T-helper 17 cell (primary cell): ENCODE measurements around the gene IL4I1. TPM values are rescaled to one million over a fixed set of nuclear protein-coding genes. Genes with fewer than 3 reads are reported as not detected.
"Not testable (repeated sequence)": the region's sequence is repeated elsewhere in the genome, so short reads cannot be mapped to it uniquely, and the experiment has no call there.

Source experiments
- ATAC-seq: fragments of 150-1000 bp; cut with Tn5 transposase; 2 replicates; pipeline ENCODE4 v1.10.0; 2021; ENCODE audit warnings: mild to moderate bottlenecking, moderate library complexity
- DNase-seq, 3 donors: peaks; one replicate each; pipeline versions ENCODE4 v3.0.0 to v3.0.0-alpha.2; 2020 to 2021
- H3K9me3 ChIP-seq: one replicate; pipeline ENCODE4 v1.7.0; 2013; ENCODE audit warnings: low read length, mild to moderate bottlenecking; ENCODE audit not compliant: control insufficient read depth, poor library complexity, severe bottlenecking
- H3K27ac Mint-ChIP-seq: one replicate; pipeline ENCODE4 v1.8.0; 2022; ENCODE audit warnings: mild to moderate bottlenecking, moderate library complexity, mixed read lengths
- H3K27me3 Mint-ChIP-seq: one replicate; pipeline ENCODE4 v1.8.0; 2022; ENCODE audit warnings: mixed read lengths
- H3K36me3 Mint-ChIP-seq: one replicate; pipeline ENCODE4 v1.8.0; 2022; ENCODE audit warnings: low read depth, mixed read lengths
- H3K4me1 Mint-ChIP-seq: one replicate; pipeline ENCODE4 v1.8.0; 2022; ENCODE audit warnings: mild to moderate bottlenecking, mixed read lengths
- H3K4me3 Mint-ChIP-seq: one replicate; pipeline ENCODE4 v1.8.0; 2022; ENCODE audit warnings: mild to moderate bottlenecking, moderate library complexity, mixed read lengths
- total RNA-seq, 4 donors: library from RNA in 2 of 4; stranded (reverse) in 2 of 4; gene quantifications; one replicate each; pipeline ENCODE4 v1.2.3 and lab custom pipeline; 2022 to 2026

The IL4I1 gene
- total RNA-seq, 2 donors from 2014 or later, result 47.8 to 107 TPM

GRCh38 chr19:49930483-49931011 lies 33.9 kb upstream of the IL4I1 start:
- DNase-seq (no peak), ATAC-seq (no peak)
- Mint-ChIP-seq H3K4me1 (peaks cover 59% of the 10 kb centered on the region), H3K27me3 (no peaks in the 10 kb centered on the region), H3K36me3 (peaks cover 7% of the 10 kb centered on the region), H3K4me3 (peak overlapping the region; percentile 100), H3K27ac (peak overlapping the region; percentile 99)
- H3K9me3 ChIP-seq, result no peaks in the 10 kb centered on the region

DNA sequence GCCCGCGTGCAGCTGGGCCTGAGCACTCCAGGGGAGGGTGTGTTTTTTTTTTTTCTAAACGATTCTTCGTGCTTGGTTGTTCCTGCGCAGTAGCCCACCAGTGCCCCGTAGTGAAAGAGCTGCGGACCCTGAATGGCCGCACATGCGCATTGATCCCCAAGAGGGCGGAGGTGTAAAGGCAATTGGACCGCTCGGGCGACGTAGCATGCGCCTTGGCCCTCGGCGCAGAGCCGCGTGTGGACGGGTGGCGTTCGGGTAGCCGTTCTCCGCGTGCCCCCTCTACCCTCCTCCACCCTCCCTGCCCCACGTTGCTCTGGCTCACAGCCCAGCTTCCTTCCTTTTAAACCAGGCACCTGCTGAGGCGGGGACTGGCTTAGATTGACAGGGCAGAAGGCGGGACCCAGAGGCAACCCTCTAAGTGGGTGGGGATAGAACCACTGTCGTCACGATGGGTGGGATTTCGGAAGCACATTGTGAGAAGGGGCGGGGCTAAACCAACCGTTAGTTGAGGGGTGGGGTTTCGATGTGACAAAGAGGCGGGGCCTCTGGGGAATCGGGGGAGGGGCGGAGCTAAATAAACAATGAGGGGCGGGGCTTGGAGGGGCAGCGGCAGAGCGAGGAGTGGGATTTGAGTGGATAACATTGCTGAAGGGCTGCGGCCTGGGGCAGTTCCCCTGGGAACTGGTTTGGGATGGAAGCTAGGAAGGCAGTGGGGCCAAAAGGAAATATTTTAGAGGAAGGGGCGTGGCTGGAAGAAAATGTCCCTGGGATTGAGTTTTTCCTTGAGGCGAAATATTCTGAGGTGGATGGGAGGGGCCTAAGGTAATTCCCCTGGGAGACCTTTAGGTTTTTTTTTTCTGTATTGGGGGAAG lies 33.2 kb upstream of the IL4I1 start:
- Mint-ChIP-seq H3K36me3 (peaks cover 7% of the 10 kb centered on the region), H3K4me1 (peaks cover 62% of the 10 kb centered on the region), H3K27me3 (no peaks in the 10 kb centered on the region), H3K4me3 (peak overlapping the region; percentile 100), H3K27ac (peak overlapping the region; percentile 99)
- H3K9me3 ChIP-seq, result no peaks in the 10 kb centered on the region
- DNase-seq (peak; percentile 78 to 89 (median 88)), ATAC-seq (peak; percentile 89)

DNA sequence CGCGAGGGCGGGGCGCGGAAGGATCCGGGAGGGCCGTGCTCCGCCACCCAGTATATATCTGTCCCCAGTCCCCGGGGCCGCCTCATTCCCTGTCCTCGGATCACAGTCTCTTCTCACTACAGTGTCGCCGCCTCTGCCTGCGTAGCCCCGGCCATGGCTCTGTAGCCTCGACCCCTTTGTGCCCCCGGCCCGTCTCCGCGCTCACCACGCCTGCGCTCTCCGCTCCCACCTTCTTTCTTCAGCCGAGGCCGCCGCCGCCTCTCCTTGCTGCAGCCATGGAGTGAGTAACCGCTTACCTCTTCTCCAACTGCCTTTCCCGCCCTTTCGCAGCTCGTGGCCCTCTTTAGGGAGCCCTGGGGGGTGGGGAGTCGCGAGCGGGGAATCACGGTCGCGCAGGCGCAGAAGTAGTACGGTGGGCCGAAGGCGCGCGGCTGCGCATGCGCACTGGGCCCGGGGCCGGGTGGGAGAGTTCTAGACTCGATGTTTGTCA lies 32.5 kb upstream of the IL4I1 start, which contains the start of the genes ATF5 and NUP62:
Gene ATF5, plus strand, starts transcription at position 85 of the 490 bp plus-strand sequence. CDS start 1,646 bp downstream, outside the sequence.
Gene NUP62, minus strand, starts transcription at position 384 of the 490 bp plus-strand sequence. CDS start 19,697 bp downstream, outside the sequence.
- peak; percentile 89 to 96 (median 93) for DNase-seq
- Mint-ChIP-seq H3K27ac (peak within 1 kb of the TSS; percentile 99), H3K4me1 (peaks cover 64% of the 10 kb centered on the region), H3K36me3 (peaks cover 7% of the 10 kb centered on the region), H3K4me3 (peak within 1 kb of the TSS; percentile 100), H3K27me3 (no peaks in the 10 kb centered on the region)
- peak; percentile 59 for ATAC-seq
- H3K9me3 ChIP-seq, result no peaks in the 10 kb centered on the region

DNA sequence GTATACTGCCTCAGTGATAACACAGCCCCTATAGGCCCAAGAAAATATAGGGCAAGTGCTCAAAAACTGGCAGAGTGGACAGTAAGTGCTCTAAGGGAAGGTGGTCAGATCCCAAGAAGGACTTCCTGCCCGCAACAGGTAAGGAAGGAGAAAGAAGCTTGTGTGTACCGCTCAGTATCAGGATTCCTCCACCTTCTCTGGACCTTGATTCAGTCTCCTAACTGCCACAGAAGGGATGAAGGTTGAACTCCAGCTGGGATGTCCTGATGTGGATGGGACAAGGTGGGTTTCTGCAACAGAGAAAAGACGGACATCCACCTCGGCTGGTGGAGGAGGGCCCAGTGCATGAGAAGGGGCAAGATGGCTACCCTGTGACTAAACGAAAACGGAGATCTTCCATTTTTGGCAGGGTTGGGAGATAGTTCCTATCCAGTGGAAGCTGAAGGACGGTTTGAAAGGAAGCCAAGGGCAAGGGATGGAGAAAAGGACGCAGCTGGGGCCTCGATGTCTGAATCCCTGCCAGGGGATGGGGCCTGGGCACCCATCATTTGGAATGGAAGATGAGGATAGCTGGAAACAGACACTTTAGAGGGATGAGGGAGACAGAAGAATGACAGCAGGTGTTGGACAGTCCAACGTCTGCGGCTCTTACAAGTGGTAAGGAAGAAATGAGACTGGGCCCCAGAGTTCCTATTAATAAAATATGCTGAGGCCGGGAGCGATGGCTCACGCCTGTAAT lies 31.0 kb upstream of the IL4I1 start:
- no peak for DNase-seq
- peaks cover 59% of the 10 kb centered on the region for H3K4me1 Mint-ChIP-seq
- peaks cover 7% of the 10 kb centered on the region for H3K36me3 Mint-ChIP-seq

DNA sequence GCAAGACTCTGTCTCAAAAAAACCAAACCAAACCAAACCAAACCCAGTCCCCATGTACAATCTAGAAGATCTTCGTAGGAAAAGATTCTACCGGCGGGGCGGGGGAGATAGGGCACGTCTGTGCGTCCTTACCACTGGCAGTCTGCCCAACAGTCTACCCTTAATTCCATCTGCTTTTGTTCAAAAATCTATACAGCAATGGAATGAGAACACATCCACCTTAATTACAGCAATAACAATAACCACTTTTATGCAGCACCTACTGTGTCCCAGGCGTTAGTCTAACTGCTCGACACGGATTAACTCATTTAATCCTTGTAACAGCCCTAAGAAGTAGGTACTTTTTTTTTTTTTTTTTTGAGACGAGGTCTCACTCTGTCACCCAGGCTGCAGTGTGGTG lies 29.8 kb upstream of the IL4I1 start:
- peak overlapping the region; percentile 99 for H3K27ac Mint-ChIP-seq
- no peak for DNase-seq
- H3K36me3 Mint-ChIP-seq, result peaks cover 7% of the 10 kb centered on the region
- no peaks in the 10 kb centered on the region for H3K9me3 ChIP-seq
- H3K4me3 Mint-ChIP-seq, result peak overlapping the region; percentile 21
- ATAC-seq, result no peak
- H3K27me3 Mint-ChIP-seq, result no peaks in the 10 kb centered on the region
- peaks cover 59% of the 10 kb centered on the region for H3K4me1 Mint-ChIP-seq

More for the DNA sequence above, 31.0 kb upstream of the IL4I1 start:
- no peaks in the 10 kb centered on the region for H3K27me3 Mint-ChIP-seq
- H3K27ac Mint-ChIP-seq, result peak overlapping the region; percentile 99
- peak overlapping the region; percentile 100 for H3K4me3 Mint-ChIP-seq
- no peaks in the 10 kb centered on the region for H3K9me3 ChIP-seq
- no peak for ATAC-seq

DNA sequence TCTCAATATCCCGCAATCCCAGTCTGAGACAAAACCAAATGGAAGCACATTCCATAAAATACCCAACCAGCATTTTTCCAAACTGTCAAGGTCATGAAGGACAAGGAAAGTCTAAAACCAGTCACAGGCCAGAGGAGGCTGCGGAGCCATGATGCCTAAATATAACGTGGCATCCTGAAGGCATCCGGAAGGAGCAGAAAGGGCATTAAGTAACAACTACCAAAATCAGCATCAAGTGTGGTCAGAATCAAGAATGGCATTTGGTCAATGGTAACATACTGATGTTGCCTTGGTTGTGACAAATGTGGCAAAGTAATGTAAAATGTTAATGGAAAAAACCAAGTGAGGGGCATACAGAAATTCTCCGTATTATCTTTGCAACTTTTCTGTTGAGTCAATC lies 28.8 kb upstream of the IL4I1 start:
- no peaks in the 10 kb centered on the region for H3K27me3 Mint-ChIP-seq
- peaks cover 58% of the 10 kb centered on the region for H3K4me1 Mint-ChIP-seq
- ATAC-seq (no peak), DNase-seq (no peak)
- no peaks in the 10 kb centered on the region for H3K9me3 ChIP-seq
- H3K36me3 Mint-ChIP-seq, result peaks cover 7% of the 10 kb centered on the region
- peak overlapping the region; percentile 54 for H3K27ac Mint-ChIP-seq
- H3K4me3 Mint-ChIP-seq, result peak overlapping the region; percentile 28

- H3K27me3 Mint-ChIP-seq, H3K9me3 ChIP-seq, DNase-seq, H3K36me3 Mint-ChIP-seq, ATAC-seq: not testable (repeated sequence)
- peak overlapping the region; percentile 73 for H3K4me3 Mint-ChIP-seq
- peak overlapping the region; percentile 54 for H3K27ac Mint-ChIP-seq
- peaks cover 54% of the 10 kb centered on the region for H3K4me1 Mint-ChIP-seq
Measured at GRCh38 chr19:49924881-49925210, 28.2 kb upstream of the IL4I1 start.

GRCh38 chr19:49924004-49924880 lies 27.6 kb upstream of the IL4I1 start:
- Mint-ChIP-seq H3K4me3 (peak overlapping the region; percentile 73), H3K4me1 (peaks cover 52% of the 10 kb centered on the region), H3K36me3 (peaks cover 5% of the 10 kb centered on the region), H3K27me3 (no peaks in the 10 kb centered on the region), H3K27ac (peak overlapping the region; percentile 49)
- DNase-seq (no peak), ATAC-seq (no peak)
- H3K9me3 ChIP-seq, result no peaks in the 10 kb centered on the region

- no peaks in the 10 kb centered on the region for H3K27me3 Mint-ChIP-seq
- H3K27ac Mint-ChIP-seq, result peak overlapping the region; percentile 49
- ATAC-seq, result peak; percentile 29
- H3K4me1 Mint-ChIP-seq, result peaks cover 45% of the 10 kb centered on the region
- H3K36me3 Mint-ChIP-seq, result no peaks in the 10 kb centered on the region
- DNase-seq, result no peak
- H3K4me3 Mint-ChIP-seq, result peak overlapping the region; percentile 28
- no peaks in the 10 kb centered on the region for H3K9me3 ChIP-seq
Measured at GRCh38 chr19:49923055-49924003, 26.6 kb upstream of the IL4I1 start.

DNA sequence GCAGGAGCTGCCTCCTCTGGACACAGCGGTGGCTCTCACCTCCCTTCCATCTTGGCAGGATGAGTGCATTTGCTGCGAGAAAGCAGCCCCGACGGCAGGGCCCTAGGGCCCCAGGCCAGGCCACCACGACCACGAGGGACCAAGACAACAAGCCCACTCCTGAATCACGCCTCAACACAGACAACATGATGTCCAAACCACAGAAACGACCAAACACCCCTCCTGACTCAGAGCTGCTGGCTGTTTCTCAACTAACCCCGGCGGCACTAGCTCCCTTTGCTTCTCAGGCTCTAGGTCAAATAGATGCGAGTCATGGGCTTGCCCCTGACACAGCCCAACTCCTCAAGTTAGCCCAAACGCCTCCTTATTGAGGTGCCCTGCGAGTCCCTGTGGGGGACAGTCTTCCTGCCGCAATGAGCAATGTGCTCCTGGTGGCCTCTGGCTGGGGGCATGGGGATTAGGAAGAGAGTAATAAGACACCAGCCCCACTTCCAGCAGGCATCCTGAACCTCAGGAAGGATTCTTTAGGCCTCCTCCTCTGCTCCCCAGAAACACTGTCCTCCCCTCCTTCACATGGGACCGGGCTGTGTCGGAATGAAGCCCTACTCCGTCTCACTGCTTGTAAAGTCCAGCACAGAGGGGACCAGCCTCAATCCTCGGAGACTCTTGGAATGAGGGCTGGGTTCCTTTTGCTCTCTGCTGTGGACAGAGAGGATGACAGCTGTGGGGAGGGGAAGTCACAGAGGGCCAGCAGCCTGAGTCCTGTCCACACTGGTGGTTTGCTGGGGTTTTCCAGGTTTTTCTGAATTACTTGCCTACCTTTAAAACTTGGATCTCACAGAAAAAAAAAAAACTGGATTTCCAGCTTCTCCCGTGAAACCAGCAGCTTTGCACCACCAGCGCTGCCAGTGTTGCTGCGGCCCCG lies 25.4 kb upstream of the IL4I1 start:
- no peak for ATAC-seq
- peak overlapping the region; percentile 90 for H3K27ac Mint-ChIP-seq
- H3K4me3 Mint-ChIP-seq, result no peak overlapping the region
- H3K9me3 ChIP-seq, result no peaks in the 10 kb centered on the region
- H3K4me1 Mint-ChIP-seq, result peaks cover 34% of the 10 kb centered on the region
- no peaks in the 10 kb centered on the region for H3K27me3 Mint-ChIP-seq
- no peaks in the 10 kb centered on the region for H3K36me3 Mint-ChIP-seq
- no peak for DNase-seq
